H9 (cell line): Measurements from ENCODE around the gene BMERB1. TPM values are rescaled to one million over a fixed set of nuclear protein-coding genes. Genes with fewer than 3 reads are reported as not detected.

ENCODE experiments used
- DNase-seq: peaks from one replicate; pipeline ENCODE4 v3.0.0-alpha.2; 2017
- H2AFZ ChIP-seq: one replicate; pipeline ENCODE4 v1.6.1; 2013; ENCODE audit warnings: mild to moderate bottlenecking, low read length, control low read depth, moderate library complexity
- H2AK5ac ChIP-seq: 2 replicates; pipeline ENCODE4 v1.6.1; 2013; ENCODE audit warnings: low read length, control low read depth, mixed read lengths; ENCODE audit not compliant: insufficient read length
- H2BK120ac ChIP-seq: one replicate; pipeline ENCODE4 v1.6.1; 2013; ENCODE audit warnings: low read depth, mild to moderate bottlenecking, low read length, control low read depth, inconsistent platforms; ENCODE audit not compliant: poor library complexity, severe bottlenecking
- H2BK12ac ChIP-seq: 2 replicates; pipeline ENCODE4 v1.6.1; 2013; ENCODE audit warnings: low read length, control low read depth, mixed read lengths, low read depth; ENCODE audit not compliant: insufficient read length
- H2BK15ac ChIP-seq: 2 replicates; pipeline ENCODE4 v1.6.1; 2013; ENCODE audit warnings: low read depth, low read length, control low read depth
- H2BK20ac ChIP-seq: one replicate; pipeline ENCODE4 v1.6.1; 2013; ENCODE audit warnings: low read depth, mild to moderate bottlenecking, low read length, control low read depth, inconsistent platforms; ENCODE audit not compliant: poor library complexity, severe bottlenecking
- H2BK5ac ChIP-seq: 2 replicates; pipeline ENCODE4 v1.6.1; 2013; ENCODE audit warnings: low read length, control low read depth, mixed read lengths; ENCODE audit not compliant: insufficient read length
- H3K14ac ChIP-seq: 2 replicates; pipeline ENCODE4 v1.6.1; 2013; ENCODE audit warnings: low read length, control low read depth; ENCODE audit not compliant: insufficient read depth
- H3K18ac ChIP-seq: 2 replicates; pipeline ENCODE4 v1.6.1; 2013; ENCODE audit warnings: low read depth, mild to moderate bottlenecking, mixed read lengths, low read length, control low read depth; ENCODE audit not compliant: insufficient read length
- H3K23ac ChIP-seq: 2 replicates; pipeline ENCODE4 v1.6.1; 2013; ENCODE audit warnings: low read length, control low read depth, mixed read lengths, low read depth; ENCODE audit not compliant: insufficient read length
- H3K23me2 ChIP-seq: 2 replicates; pipeline ENCODE4 v1.6.1; 2013; ENCODE audit warnings: low read depth, mild to moderate bottlenecking, mixed read lengths, low read length, control low read depth; ENCODE audit not compliant: insufficient read length, poor library complexity, severe bottlenecking
- H3K27ac ChIP-seq: 2 replicates; pipeline ENCODE4 v1.5.1; 2013; ENCODE audit warnings: low read length, control low read depth, mixed read lengths, low read depth; ENCODE audit not compliant: insufficient read length
- H3K27me3 ChIP-seq: 2 replicates; pipeline ENCODE4 v1.6.1; 2013; ENCODE audit warnings: low read length, control low read depth, inconsistent platforms; ENCODE audit not compliant: insufficient read depth
- H3K4ac ChIP-seq: 2 replicates; pipeline ENCODE4 v1.6.1; 2013; ENCODE audit warnings: low read depth, mild to moderate bottlenecking, control low read depth, inconsistent platforms, low read length, moderate library complexity
- H3K4me1 ChIP-seq: 2 replicates; pipeline ENCODE4 v1.6.1; 2013; ENCODE audit warnings: low read length, control low read depth, inconsistent platforms; ENCODE audit not compliant: insufficient read depth
- H3K4me2 ChIP-seq: 2 replicates; pipeline ENCODE4 v1.6.1; 2013; ENCODE audit warnings: low read length, control low read depth, mixed read lengths; ENCODE audit not compliant: insufficient read length, insufficient read depth
- H3K56ac ChIP-seq: 2 replicates; pipeline ENCODE4 v1.6.1; 2013; ENCODE audit warnings: low read depth, mild to moderate bottlenecking, mixed read lengths, low read length, control low read depth; ENCODE audit not compliant: insufficient read length
- H3K79me1 ChIP-seq: 2 replicates; pipeline ENCODE4 v1.6.1; 2013; ENCODE audit warnings: low read depth, mild to moderate bottlenecking, moderate library complexity, low read length, control low read depth, inconsistent platforms; ENCODE audit not compliant: insufficient read depth, poor library complexity, severe bottlenecking
- H3K79me2 ChIP-seq: 2 replicates; pipeline ENCODE4 v1.6.1; 2013; ENCODE audit warnings: low read length, control low read depth, inconsistent platforms; ENCODE audit not compliant: insufficient read depth
- H3K9ac ChIP-seq: 2 replicates; pipeline ENCODE4 v1.6.1; 2013; ENCODE audit warnings: low read length, control low read depth, mixed read lengths; ENCODE audit not compliant: insufficient read length; ENCODE audit errors: extremely low read depth
- H3K9me3 ChIP-seq: one replicate; pipeline ENCODE4 v1.6.1; 2013; ENCODE audit warnings: low read depth, low read length, inconsistent platforms; ENCODE audit not compliant: control insufficient read depth
- H3T11ph ChIP-seq: one replicate; pipeline ENCODE4 v1.6.1; 2013; ENCODE audit warnings: mild to moderate bottlenecking, low read length, control low read depth, inconsistent platforms
- H4K20me1 ChIP-seq: one replicate; pipeline ENCODE4 v1.6.1; 2013; ENCODE audit not compliant: control insufficient read depth, insufficient read length, insufficient read depth
- H4K5ac ChIP-seq: 2 replicates; pipeline ENCODE4 v1.6.1; 2013; ENCODE audit warnings: low read depth, mild to moderate bottlenecking, mixed read lengths, low read length, control low read depth; ENCODE audit not compliant: insufficient read length
- H4K8ac ChIP-seq: replicated peaks from 2 replicates; pipeline ENCODE4 v1.6.1; 2013; ENCODE audit warnings: low read length, control low read depth, mixed read lengths, low read depth; ENCODE audit not compliant: insufficient read length
- H4K91ac ChIP-seq: 2 replicates; pipeline ENCODE4 v1.6.1; 2013; ENCODE audit warnings: low read depth, mild to moderate bottlenecking, moderate library complexity, mixed read lengths, low read length, control low read depth; ENCODE audit not compliant: insufficient read length
- H3K27ac Mint-ChIP-seq, 3 experiments: 2 replicates in 2 of 3; 3 replicates in 1 of 3; pipeline ENCODE4 v1.8.0; 2020 to 2021; ENCODE audit warnings: mixed read lengths in 3 of 3, mild to moderate bottlenecking in 1 of 3, moderate library complexity in 1 of 3
- H3K27me3 Mint-ChIP-seq: 2 replicates; pipeline ENCODE4 v1.8.0; 2021; ENCODE audit warnings: low read depth, mild to moderate bottlenecking, moderate library complexity, mixed read lengths
- H3K36me3 Mint-ChIP-seq, 3 experiments: 2 replicates in 2 of 3; 3 replicates in 1 of 3; pipeline ENCODE4 v1.8.0; 2020 to 2021; ENCODE audit warnings: low read depth in 3 of 3, mixed read lengths in 3 of 3; ENCODE audit not compliant: insufficient read depth in 1 of 3
- H3K4me1 Mint-ChIP-seq, 2 experiments: 2 replicates each; pipeline ENCODE4 v1.8.0; 2020; ENCODE audit warnings: mixed read lengths in 2 of 2
- H3K4me3 Mint-ChIP-seq, 2 experiments: 2 replicates in 1 of 2; 3 replicates in 1 of 2; pipeline ENCODE4 v1.8.0; 2020 to 2021; ENCODE audit warnings: mild to moderate bottlenecking in 2 of 2, mixed read lengths in 2 of 2, moderate library complexity in 1 of 2
- H3K9me3 Mint-ChIP-seq, 2 experiments: 2 replicates in 1 of 2; 3 replicates in 1 of 2; pipeline ENCODE4 v1.8.0; 2020; ENCODE audit warnings: mild to moderate bottlenecking in 2 of 2, mixed read lengths in 2 of 2, moderate library complexity in 1 of 2
- WGBS: extraction: QIAGEN DNeasy Blood & Tissue Kit; methylation state at CpG from one replicate; pipeline ENCODE4 v1.1.7; 2013; ENCODE audit warnings: missing lambda C conversion rate, low lambda C conversion rate, mixed read lengths; ENCODE audit not compliant: insufficient read length; ENCODE audit errors: extremely low coverage; 5-methylcytosine and 5-hydroxymethylcytosine counted together
- total RNA-seq: library from RNA; stranded (reverse); gene quantifications from 2 replicates; pipeline ENCODE4 v1.2.1, GENCODE V29; 2021
- TF ChIP-seq, protein P1 (sequence below): fragments of 200-600 bp; sonication (generic); conservative IDR thresholded peaks from 3 replicates; pipeline ENCODE4 v1.8.0; 2021; ENCODE audit warnings: antibody characterized with exemption, mild to moderate bottlenecking

The BMERB1 gene
- total RNA-seq, 1 experiment from 2014 or later: 19.5 TPM

DNA sequence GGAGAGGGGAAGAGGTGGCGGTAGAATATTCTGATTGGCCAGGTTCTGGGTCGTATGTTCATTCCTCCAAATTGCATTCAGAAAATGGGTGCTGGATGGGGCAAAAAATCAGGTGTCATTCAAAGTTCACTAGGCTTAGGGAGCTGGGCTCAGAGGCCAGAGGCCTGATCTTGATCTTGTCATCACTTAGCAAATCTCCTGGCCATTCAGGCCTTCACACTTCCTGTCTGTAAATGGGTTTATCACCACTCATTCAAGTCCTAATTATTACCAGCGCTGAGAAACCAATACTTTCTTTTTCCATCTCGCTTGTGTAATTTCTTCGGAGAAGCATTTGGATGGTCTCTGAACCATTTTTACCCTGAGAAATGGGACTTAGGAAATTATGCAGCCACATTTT, 50.8 kb downstream of the BMERB1 start:
- Histone ChIP-seq H4K5ac (no peak overlapping the region), H2BK5ac (no peak overlapping the region), H4K91ac (no peak overlapping the region), H2BK120ac (no peak overlapping the region), H3K14ac (no peak overlapping the region), H3K4me1 (no peaks in the 10 kb centered on the region), H2BK20ac (no peak overlapping the region), H3K56ac (no peak overlapping the region), H4K8ac (no peak overlapping the region), H3K18ac (no peak overlapping the region), H3K4me2 (no peak overlapping the region), H3K79me2 (no peaks in the 10 kb centered on the region), H3K23ac (no peak overlapping the region), H3K27me3 (no peaks in the 10 kb centered on the region), H3K27ac (no peak overlapping the region), H2BK15ac (no peak overlapping the region), H2AK5ac (no peak overlapping the region), H3T11ph (no peak overlapping the region), H3K4ac (no peak overlapping the region), H2BK12ac (no peak overlapping the region), H4K20me1 (no peaks in the 10 kb centered on the region), H3K23me2 (no peaks in the 10 kb centered on the region), H3K79me1 (no peaks in the 10 kb centered on the region), H2AFZ (no peak overlapping the region), H3K9ac (no peak overlapping the region), H3K9me3 (no peaks in the 10 kb centered on the region)
- Mint-ChIP-seq H3K4me1 (peaks cover 14 to 16% of the 10 kb centered on the region in 2 experiments), H3K4me3 (no peak overlapping the region), H3K27ac (no peak overlapping the region), H3K9me3 (no peaks in the 10 kb centered on the region), H3K27me3 (no peaks in the 10 kb centered on the region), H3K36me3 (no peaks in the 10 kb centered on the region)
- TF ChIP-seq, protein P1, sequence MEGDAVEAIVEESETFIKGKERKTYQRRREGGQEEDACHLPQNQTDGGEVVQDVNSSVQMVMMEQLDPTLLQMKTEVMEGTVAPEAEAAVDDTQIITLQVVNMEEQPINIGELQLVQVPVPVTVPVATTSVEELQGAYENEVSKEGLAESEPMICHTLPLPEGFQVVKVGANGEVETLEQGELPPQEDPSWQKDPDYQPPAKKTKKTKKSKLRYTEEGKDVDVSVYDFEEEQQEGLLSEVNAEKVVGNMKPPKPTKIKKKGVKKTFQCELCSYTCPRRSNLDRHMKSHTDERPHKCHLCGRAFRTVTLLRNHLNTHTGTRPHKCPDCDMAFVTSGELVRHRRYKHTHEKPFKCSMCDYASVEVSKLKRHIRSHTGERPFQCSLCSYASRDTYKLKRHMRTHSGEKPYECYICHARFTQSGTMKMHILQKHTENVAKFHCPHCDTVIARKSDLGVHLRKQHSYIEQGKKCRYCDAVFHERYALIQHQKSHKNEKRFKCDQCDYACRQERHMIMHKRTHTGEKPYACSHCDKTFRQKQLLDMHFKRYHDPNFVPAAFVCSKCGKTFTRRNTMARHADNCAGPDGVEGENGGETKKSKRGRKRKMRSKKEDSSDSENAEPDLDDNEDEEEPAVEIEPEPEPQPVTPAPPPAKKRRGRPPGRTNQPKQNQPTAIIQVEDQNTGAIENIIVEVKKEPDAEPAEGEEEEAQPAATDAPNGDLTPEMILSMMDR: no peak
- no peak for DNase-seq
- WGBS: no CpG with 5 or more reads among the region's 5 CpGs
